ENCODE data around the gene TBC1D22A. TPM values are rescaled to one million over a fixed set of nuclear protein-coding genes. Genes with fewer than 3 reads are reported as not detected.

Gene TBC1D22A
- total and polyA plus RNA-seq, 10 of the 15 experiments (the other 5 are each of a cell fraction or from before 2014, with no cell fraction given) = 0.63 to 44.7 (median 27.4) TPM

GRCh38 chr22:46991666-46992065, 229.2 kb downstream of the TBC1D22A start (continued):
- TF ChIP-seq, protein P1, sequence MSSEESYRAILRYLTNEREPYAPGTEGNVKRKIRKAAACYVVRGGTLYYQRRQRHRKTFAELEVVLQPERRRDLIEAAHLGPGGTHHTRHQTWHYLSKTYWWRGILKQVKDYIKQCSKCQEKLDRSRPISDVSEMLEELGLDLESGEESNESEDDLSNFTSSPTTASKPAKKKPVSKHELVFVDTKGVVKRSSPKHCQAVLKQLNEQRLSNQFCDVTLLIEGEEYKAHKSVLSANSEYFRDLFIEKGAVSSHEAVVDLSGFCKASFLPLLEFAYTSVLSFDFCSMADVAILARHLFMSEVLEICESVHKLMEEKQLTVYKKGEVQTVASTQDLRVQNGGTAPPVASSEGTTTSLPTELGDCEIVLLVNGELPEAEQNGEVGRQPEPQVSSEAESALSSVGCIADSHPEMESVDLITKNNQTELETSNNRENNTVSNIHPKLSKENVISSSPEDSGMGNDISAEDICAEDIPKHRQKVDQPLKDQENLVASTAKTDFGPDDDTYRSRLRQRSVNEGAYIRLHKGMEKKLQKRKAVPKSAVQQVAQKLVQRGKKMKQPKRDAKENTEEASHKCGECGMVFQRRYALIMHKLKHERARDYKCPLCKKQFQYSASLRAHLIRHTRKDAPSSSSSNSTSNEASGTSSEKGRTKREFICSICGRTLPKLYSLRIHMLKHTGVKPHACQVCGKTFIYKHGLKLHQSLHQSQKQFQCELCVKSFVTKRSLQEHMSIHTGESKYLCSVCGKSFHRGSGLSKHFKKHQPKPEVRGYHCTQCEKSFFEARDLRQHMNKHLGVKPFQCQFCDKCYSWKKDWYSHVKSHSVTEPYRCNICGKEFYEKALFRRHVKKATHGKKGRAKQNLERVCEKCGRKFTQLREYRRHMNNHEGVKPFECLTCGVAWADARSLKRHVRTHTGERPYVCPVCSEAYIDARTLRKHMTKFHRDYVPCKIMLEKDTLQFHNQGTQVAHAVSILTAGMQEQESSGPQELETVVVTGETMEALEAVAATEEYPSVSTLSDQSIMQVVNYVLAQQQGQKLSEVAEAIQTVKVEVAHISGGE (CRISPR knock-in tag; IDR thresholded peaks at IDR 0.05) = no peak
- TF ChIP-seq JUNB (IDR thresholded peaks at IDR 0.05) = no peak
- no peak for TF ChIP-seq CREM (IDR thresholded peaks at IDR 0.05; ENCODE audit: low read depth)
- TF ChIP-seq PKNOX1 (IDR thresholded peaks at IDR 0.05) = no peak
- TF ChIP-seq RUNX3 (IDR thresholded peaks at IDR 0.05; ENCODE audit: low read length) = no peak
- no peak for TF ChIP-seq IKZF2 (IDR thresholded peaks at IDR 0.05)
- no peak for TF ChIP-seq NRF1 (conservative IDR thresholded peaks at IDR 0.05; ENCODE audit: low read depth, low read length)

- no TSS peak for BruUV-seq (replicated peaks)
- peaks cover 13 to 21% of the 10 kb centered on the region in 2 experiments for H3K36me3 ChIP-seq (ENCODE audit: control insufficient read depth in 2 of 2, insufficient read depth in 2 of 2, low read length in 1 of 2)
- CTCF ChIA-PET = no interaction called here
- H3K27ac ChIP-seq (ENCODE audit: control insufficient read depth, insufficient read depth) = no peak overlapping the region
- POLR2A ChIA-PET = no interaction called here
- 94% methylated on average over 25 of the region's 25 CpGs for WGBS (ENCODE audit: insufficient coverage, insufficient replicate concordance, low lambda C conversion rate, missing lambda C conversion rate)
- no peak overlapping the region for H2AFZ ChIP-seq (ENCODE audit: control insufficient read depth, low read depth, low read length)
- H3K9me3 ChIP-seq (replicated peaks; ENCODE audit: control insufficient read depth, insufficient read depth, low read length) = no peaks in the 10 kb centered on the region
- RAD21 ChIA-PET (ENCODE audit: unreplicated experiment) = no interaction called here
- TF ChIP-seq RUNX3 (IDR thresholded peaks at IDR 0.05; ENCODE audit: low read length) (no peak), ESRRA (IDR thresholded peaks at IDR 0.05; ENCODE audit: low read length) (no peak), GATAD2B (conservative IDR thresholded peaks at IDR 0.05; ENCODE audit: low read depth) (no peak), ETV6 (conservative IDR thresholded peaks at IDR 0.05 in 1 of 2, IDR thresholded peaks at IDR 0.05 in 1 of 2; ENCODE audit: borderline replicate concordance in 1 of 2, low read depth in 1 of 2) (no peak), MTA2 (IDR thresholded peaks at IDR 0.05; ENCODE audit: low read depth) (no peak), SREBF1 (IDR thresholded peaks at IDR 0.05; ENCODE audit: low read length) (no peak), SRF (IDR thresholded peaks at IDR 0.05; ENCODE audit: low read depth in 2 of 2, low read length in 2 of 2) (no peak), NBN (IDR thresholded peaks at IDR 0.05) (no peak)
- TF ChIP-seq, protein P2, sequence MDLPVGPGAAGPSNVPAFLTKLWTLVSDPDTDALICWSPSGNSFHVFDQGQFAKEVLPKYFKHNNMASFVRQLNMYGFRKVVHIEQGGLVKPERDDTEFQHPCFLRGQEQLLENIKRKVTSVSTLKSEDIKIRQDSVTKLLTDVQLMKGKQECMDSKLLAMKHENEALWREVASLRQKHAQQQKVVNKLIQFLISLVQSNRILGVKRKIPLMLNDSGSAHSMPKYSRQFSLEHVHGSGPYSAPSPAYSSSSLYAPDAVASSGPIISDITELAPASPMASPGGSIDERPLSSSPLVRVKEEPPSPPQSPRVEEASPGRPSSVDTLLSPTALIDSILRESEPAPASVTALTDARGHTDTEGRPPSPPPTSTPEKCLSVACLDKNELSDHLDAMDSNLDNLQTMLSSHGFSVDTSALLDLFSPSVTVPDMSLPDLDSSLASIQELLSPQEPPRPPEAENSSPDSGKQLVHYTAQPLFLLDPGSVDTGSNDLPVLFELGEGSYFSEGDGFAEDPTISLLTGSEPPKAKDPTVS (IDR thresholded peaks at IDR 0.05; ENCODE audit: low read depth, low read length) = no peak
- no peaks in the 10 kb centered on the region for H3K4me1 ChIP-seq (ENCODE audit: control insufficient read depth, insufficient read depth, low read length)
- SMC1A ChIA-PET (ENCODE audit: uncharacterized antibody, unreplicated experiment) = no interaction called here
- H4K20me1 ChIP-seq (ENCODE audit: control insufficient read depth, insufficient read depth) = no peaks in the 10 kb centered on the region
- H3K4me2 ChIP-seq (ENCODE audit: control insufficient read depth, insufficient read depth) = no peak overlapping the region
- in situ Hi-C loops (cut with MboI) (no loop called here), intact Hi-C loops (cut with micrococcal nuclease; ENCODE audit: unreplicated experiment) (no loop called here)
- FAIRE-seq (no peak), ATAC-seq (no peak), DNase-seq (ENCODE audit: low read depth, low spot score) (no peak)
- H3K27me3 ChIP-seq (replicated peaks in 1 of 2; ENCODE audit: control insufficient read depth in 2 of 2, insufficient read depth in 2 of 2, low read length in 1 of 2) = no peaks in the 10 kb centered on the region
- H3K9ac ChIP-seq (ENCODE audit: control insufficient read depth, insufficient read depth, low read length) = no peak overlapping the region
- H3K79me2 ChIP-seq (ENCODE audit: control insufficient read depth, insufficient read depth, low read length) = no peaks in the 10 kb centered on the region
- no peak overlapping the region for H3K4me3 ChIP-seq
These were observed 229.8 kb downstream of the TBC1D22A start for GRCh38 chr22:46992121-46992731.

Data from GM12878 (cell line).